Measurements from ENCODE around the gene KIF1A. TPM values are rescaled to one million over a fixed set of nuclear protein-coding genes. Genes with fewer than 3 reads are reported as not detected.

The KIF1A gene
- total RNA-seq, 2 experiments from 2014 or later: not detected

DNA sequence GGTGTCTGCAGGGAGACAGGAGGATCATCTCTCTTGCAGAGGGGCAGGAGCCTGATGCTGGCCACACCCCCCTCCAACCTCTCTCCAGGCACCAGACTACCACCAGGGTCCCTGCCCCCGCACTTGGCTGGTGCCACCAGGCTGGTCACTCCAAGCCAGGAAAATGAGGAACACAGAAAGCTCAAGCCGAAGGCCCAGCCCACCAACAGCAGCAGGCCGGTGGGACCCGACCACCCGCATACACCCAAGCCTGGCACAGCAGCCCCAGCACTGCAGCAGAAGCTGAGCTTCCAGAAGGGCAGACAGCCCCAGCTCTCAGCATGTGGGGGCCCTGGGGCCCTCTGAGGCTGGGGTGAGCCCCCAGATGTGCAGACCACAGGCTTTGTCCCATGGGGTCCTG lies 52.7 kb downstream of the KIF1A start:
- TF ChIP-seq, protein P1, sequence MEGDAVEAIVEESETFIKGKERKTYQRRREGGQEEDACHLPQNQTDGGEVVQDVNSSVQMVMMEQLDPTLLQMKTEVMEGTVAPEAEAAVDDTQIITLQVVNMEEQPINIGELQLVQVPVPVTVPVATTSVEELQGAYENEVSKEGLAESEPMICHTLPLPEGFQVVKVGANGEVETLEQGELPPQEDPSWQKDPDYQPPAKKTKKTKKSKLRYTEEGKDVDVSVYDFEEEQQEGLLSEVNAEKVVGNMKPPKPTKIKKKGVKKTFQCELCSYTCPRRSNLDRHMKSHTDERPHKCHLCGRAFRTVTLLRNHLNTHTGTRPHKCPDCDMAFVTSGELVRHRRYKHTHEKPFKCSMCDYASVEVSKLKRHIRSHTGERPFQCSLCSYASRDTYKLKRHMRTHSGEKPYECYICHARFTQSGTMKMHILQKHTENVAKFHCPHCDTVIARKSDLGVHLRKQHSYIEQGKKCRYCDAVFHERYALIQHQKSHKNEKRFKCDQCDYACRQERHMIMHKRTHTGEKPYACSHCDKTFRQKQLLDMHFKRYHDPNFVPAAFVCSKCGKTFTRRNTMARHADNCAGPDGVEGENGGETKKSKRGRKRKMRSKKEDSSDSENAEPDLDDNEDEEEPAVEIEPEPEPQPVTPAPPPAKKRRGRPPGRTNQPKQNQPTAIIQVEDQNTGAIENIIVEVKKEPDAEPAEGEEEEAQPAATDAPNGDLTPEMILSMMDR (IDR thresholded peaks at IDR 0.05): no peak
- no peaks in the 10 kb centered on the region for H3K9me3 Mint-ChIP-seq
- H3K27me3 ChIP-seq (ENCODE audit: control insufficient read depth in 1 of 2, insufficient read depth in 2 of 2, low read length in 2 of 2): no peaks in the 10 kb centered on the region
- H3K27ac Mint-ChIP-seq: no peak overlapping the region
- no peak for DNase-seq
- ChIA-PET CTCF (no interaction called here), POLR2A (no interaction called here)
- H3K36me3 Mint-ChIP-seq (ENCODE audit: low read depth): no peaks in the 10 kb centered on the region
- H3K9me3 ChIP-seq (ENCODE audit: control insufficient read depth in 1 of 2, insufficient read depth in 1 of 2, low read length in 2 of 2): no peaks in the 10 kb centered on the region
- H3K4me1 ChIP-seq (ENCODE audit: insufficient read depth, low read length): no peaks in the 10 kb centered on the region
- intact Hi-C loops (cut with DNase I, micrococcal nuclease): no loop called here
- no peaks in the 10 kb centered on the region for H3K36me3 ChIP-seq (ENCODE audit: insufficient read depth, low read length)
- H3K4me1 Mint-ChIP-seq (ENCODE audit: low read depth): no peaks in the 10 kb centered on the region
- no peak overlapping the region for H3K27ac ChIP-seq (ENCODE audit: low read depth in 1 of 2, low read length in 2 of 2)
- ATAC-seq (ENCODE audit: poor library complexity): no peak
- H3K4me3 ChIP-seq (ENCODE audit: low read length): no peak overlapping the region
- H3K27me3 Mint-ChIP-seq: no peaks in the 10 kb centered on the region
- no peak overlapping the region for H3K4me3 Mint-ChIP-seq

DNA sequence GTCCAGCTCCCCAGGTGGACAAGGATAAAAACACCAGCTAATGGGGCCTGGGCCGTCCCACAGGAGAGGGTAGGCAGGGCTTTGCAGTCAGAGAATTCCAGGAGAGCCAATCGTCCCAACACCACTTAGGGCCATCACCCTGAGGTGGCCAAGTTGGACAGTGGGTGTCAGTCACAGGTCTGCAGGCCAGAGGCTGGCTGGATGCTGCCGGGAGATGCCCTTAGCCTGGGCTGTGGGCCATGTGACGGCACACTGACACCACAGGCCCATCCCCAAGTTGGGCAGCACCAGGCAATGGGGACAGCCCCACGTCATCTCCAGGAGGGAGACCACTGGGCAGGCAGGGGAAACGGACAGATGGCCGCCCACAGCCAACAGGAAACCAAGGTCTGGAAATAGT lies 53.9 kb downstream of the KIF1A start:
- no peaks in the 10 kb centered on the region for H3K36me3 Mint-ChIP-seq (ENCODE audit: low read depth)
- H3K27me3 Mint-ChIP-seq: no peaks in the 10 kb centered on the region
- H3K27ac Mint-ChIP-seq: no peak overlapping the region
- Histone ChIP-seq H3K36me3 (ENCODE audit: insufficient read depth, low read length) (no peaks in the 10 kb centered on the region), H3K4me1 (ENCODE audit: insufficient read depth, low read length) (no peaks in the 10 kb centered on the region), H3K27me3 (ENCODE audit: control insufficient read depth in 1 of 2, insufficient read depth in 2 of 2, low read length in 2 of 2) (no peaks in the 10 kb centered on the region), H3K9me3 (ENCODE audit: control insufficient read depth in 1 of 2, insufficient read depth in 1 of 2, low read length in 2 of 2) (no peaks in the 10 kb centered on the region), H3K27ac (ENCODE audit: low read depth in 1 of 2, low read length in 2 of 2) (no peak overlapping the region), H3K4me3 (ENCODE audit: low read length) (no peak overlapping the region)
- intact Hi-C loops (cut with DNase I, micrococcal nuclease): no loop called here
- no peak overlapping the region for H3K4me3 Mint-ChIP-seq
- TF ChIP-seq, protein P1 (IDR thresholded peaks at IDR 0.05): no peak
- no peaks in the 10 kb centered on the region for H3K9me3 Mint-ChIP-seq
- ChIA-PET CTCF (no interaction called here), POLR2A (no interaction called here)
- H3K4me1 Mint-ChIP-seq (ENCODE audit: low read depth): no peaks in the 10 kb centered on the region
- no peak for DNase-seq
- no peak for ATAC-seq (ENCODE audit: poor library complexity)

DNA sequence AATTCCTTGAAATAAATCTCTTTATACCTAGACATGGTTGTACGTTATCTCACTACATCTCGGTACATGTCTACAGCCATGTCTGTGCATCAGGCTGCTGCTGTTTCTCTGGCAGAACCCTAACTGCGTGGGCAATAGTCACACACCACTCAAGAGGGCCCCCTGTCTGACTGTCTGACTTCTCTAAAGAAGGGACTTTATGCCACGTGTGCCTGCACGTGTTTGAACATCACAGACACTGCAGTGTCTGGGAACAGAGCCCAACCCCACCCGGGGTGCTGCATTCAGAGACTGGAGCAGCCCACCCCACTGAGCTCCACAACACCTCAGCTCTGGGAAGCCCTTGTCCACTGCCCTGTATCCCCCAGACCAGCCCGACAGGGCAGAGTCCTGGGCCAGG lies 55.0 kb downstream of the KIF1A start:
- no peaks in the 10 kb centered on the region for H3K27me3 Mint-ChIP-seq
- H3K9me3 Mint-ChIP-seq: no peaks in the 10 kb centered on the region

More for the DNA sequence above, 55.0 kb downstream of the KIF1A start:
- Histone ChIP-seq H3K27ac (ENCODE audit: low read depth in 1 of 2, low read length in 2 of 2) (no peak overlapping the region), H3K4me3 (ENCODE audit: low read length) (no peak overlapping the region), H3K36me3 (ENCODE audit: insufficient read depth, low read length) (no peaks in the 10 kb centered on the region), H3K9me3 (ENCODE audit: control insufficient read depth in 1 of 2, insufficient read depth in 1 of 2, low read length in 2 of 2) (no peaks in the 10 kb centered on the region), H3K27me3 (ENCODE audit: control insufficient read depth in 1 of 2, insufficient read depth in 2 of 2, low read length in 2 of 2) (no peaks in the 10 kb centered on the region), H3K4me1 (ENCODE audit: insufficient read depth, low read length) (no peaks in the 10 kb centered on the region)
- ATAC-seq (ENCODE audit: poor library complexity): no peak
- intact Hi-C loops (cut with DNase I, micrococcal nuclease): no loop called here
- Mint-ChIP-seq H3K27ac (no peak overlapping the region), H3K4me1 (ENCODE audit: low read depth) (no peaks in the 10 kb centered on the region), H3K36me3 (ENCODE audit: low read depth) (no peaks in the 10 kb centered on the region), H3K4me3 (no peak overlapping the region)
- ChIA-PET POLR2A (no interaction called here), CTCF (no interaction called here)
- DNase-seq: no peak
- TF ChIP-seq, protein P1 (IDR thresholded peaks at IDR 0.05): no peak
